HG02610 (cell line): ENCODE measurements around the gene COX6B1.
A peak's percentile ranks its signal among the peaks of the same experiment; 100 is the strongest.
"Not testable (repeated sequence)": the region's sequence is repeated elsewhere in the genome, so short reads cannot be mapped to it uniquely, and the experiment has no call there.

Source experiments
- ATAC-seq: cut with Tn5 transposase; IDR thresholded peaks from one replicate; pipeline ENCODE4 v1.9.1; 2021; ENCODE audit warnings: mild to moderate bottlenecking, moderate library complexity; ENCODE audit not compliant: unreplicated experiment

The COX6B1 gene

GRCh38 chr19:35633727-35634440, 14.2 kb upstream of the COX6B1 start:
- no peak for ATAC-seq

DNA sequence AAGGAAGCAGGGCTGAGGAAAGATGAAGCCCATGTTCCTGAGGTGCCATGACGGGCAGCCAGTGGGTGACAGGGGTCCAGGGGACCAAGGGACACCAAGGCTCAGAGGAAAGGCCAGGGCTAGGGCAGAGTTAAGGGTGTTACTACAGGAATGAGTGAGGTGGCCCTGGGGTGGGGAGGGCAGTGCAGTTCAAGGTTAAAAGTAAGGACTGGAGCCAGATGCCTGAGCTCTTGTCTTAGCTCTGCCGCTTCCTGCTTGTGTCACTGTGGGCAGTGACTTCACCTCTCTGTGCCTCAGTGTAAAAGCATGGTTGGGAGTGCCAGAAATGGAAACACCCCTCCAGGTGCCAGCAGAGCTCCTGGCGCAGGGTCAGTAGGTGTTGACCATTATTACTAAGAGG, 11.5 kb upstream of the COX6B1 start:
- ATAC-seq: no peak

DNA sequence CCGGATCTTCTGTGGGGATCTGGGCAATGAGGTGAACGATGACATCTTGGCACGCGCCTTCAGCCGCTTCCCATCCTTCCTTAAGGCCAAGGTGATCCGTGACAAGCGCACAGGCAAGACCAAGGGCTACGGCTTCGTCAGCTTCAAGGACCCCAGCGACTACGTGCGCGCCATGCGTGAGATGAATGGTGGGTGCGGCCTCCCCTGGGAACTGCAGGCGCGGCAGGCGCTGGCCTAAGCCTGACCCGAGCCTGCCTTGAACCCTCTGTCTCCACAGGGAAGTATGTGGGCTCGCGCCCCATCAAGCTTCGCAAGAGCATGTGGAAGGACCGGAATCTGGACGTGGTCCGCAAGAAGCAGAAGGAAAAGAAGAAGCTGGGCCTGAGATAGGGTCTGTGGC, 11.0 kb upstream of the COX6B1 start:
- ATAC-seq: no peak

DNA sequence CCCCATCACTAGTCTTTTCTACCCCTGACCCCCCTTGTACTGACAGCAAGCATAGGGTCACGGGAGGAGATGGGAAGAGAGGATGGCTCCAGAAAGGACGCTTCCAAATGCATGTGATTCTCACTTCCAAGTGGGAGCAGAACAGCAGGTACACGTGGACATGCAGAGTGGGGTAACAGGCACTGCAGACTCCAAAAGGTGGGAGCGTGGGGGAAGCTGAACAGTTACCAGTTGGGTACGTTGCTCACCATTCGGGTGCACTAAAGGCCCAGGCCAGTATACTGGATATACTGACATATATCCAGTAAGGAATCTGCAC, 8.8 kb upstream of the COX6B1 start:
- ATAC-seq: no peak

- no peak for ATAC-seq
Measured at GRCh38 chr19:35639863-35640262, 8.3 kb upstream of the COX6B1 start.

- ATAC-seq: no peak
Measured at GRCh38 chr19:35641515-35642151, 6.5 kb upstream of the COX6B1 start, which contains the start of gene ETV2. TSS of gene ETV2 (plus strand) at chr19:35641745. CDS start at chr19:35642461, 716 bp downstream.

GRCh38 chr19:35642312-35642711, 5.8 kb upstream of the COX6B1 start:
- ATAC-seq: no peak

- no peak for ATAC-seq
Measured at GRCh38 chr19:35642798-35643254, 5.3 kb upstream of the COX6B1 start.

- peak; percentile 31 for ATAC-seq
Measured at GRCh38 chr19:35643255-35644205, 4.6 kb upstream of the COX6B1 start.

DNA sequence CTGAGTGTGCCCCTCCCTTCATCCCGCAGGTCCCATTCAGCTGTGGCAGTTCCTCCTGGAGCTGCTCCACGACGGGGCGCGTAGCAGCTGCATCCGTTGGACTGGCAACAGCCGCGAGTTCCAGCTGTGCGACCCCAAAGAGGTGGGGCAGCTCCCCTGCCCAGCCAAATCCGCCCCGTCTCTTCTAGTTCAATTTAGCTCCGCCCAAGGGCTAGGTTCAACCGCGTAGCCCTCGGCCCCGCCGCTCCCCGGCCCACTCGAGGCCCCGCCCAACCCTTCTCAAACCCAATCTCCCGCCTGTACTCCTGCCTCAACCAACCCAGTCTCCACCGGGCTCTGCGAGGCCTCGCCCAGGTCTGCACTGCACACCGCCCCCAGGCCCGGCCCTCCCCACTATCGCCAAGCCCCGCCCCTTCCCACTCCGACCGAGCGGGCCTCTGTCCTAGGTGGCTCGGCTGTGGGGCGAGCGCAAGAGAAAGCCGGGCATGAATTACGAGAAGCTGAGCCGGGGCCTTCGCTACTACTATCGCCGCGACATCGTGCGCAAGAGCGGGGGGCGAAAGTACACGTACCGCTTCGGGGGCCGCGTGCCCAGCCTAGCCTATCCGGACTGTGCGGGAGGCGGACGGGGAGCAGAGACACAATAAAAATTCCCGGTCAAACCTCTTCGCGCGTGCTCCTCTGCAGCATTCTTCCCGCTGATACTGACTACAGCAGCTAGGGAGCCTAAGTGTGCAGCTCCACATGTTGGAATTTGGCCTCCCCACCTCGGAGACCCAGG, 3.7 kb upstream of the COX6B1 start:
- peak; percentile 71 for ATAC-seq

DNA sequence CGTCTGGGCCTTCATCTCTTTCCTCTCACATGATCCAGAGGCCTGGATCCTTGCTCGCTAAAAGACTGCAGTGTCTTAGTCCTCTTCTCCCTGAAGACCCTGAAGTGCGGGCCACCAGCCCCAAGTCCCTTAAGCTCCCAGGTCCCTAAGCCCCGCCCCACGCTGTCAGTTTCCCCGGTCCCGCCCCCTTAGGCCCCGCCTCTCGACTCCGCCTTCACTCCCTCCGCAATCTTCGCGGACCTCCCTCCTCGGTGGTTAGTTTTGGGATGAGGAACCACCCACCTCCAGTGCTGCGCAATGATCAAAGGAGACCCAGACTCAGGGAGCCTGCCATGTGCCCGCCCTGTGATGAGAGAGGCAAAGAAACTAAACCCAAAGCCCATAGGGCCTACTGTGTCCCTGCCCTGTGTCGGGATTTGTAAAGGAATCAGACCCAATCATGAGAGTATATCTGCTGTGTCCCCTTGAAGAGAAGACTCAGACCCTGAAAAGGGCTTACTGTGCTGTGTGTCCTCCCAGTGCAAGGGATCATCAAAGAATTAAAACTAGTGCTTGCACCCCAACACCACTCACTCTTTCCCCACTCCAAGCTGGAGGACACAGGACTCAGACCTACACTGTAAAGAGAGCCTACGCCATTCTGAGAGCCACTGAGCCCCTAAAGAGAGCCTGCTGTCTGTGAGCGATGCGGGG, 3.0 kb upstream of the COX6B1 start:
- ATAC-seq: no peak

GRCh38 chr19:35645680-35646511, 2.2 kb upstream of the COX6B1 start:
- ATAC-seq: no peak

- ATAC-seq: no peak
Measured at GRCh38 chr19:35650581-35650980, 2.5 kb downstream of the COX6B1 start.

- ATAC-seq: not testable (repeated sequence)
Measured at GRCh38 chr19:35654828-35655227, 6.7 kb downstream of the COX6B1 start.

DNA sequence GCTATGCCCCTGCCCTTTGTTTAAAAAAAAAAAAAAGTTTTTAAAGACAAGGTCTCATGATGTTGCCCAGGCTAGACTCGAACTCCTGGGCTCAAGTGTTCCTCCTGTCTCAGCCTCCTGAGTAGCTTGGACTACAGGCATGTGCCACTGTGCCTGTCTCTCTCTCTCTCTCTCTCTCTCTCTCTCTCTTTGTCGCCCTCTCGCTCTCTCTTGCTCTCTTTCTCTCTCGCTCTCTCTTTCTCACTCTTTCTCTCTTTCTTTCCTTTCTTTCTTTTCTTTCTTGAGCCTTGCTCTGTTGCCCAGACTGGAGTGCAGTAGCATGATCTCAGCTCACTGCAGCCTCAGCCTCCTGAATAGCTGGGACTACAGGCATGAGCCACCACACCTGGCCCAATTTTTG, 7.5 kb downstream of the COX6B1 start:
- no peak for ATAC-seq

- ATAC-seq: no peak
Measured at GRCh38 chr19:35656700-35657099, 8.6 kb downstream of the COX6B1 start.

GRCh38 chr19:35657904-35658700, 10.0 kb downstream of the COX6B1 start:
- ATAC-seq: no peak

- no peak for ATAC-seq
Measured at GRCh38 chr19:35661995-35662340, 13.8 kb downstream of the COX6B1 start.

GRCh38 chr19:35663981-35664380, 15.9 kb downstream of the COX6B1 start:
- no peak for ATAC-seq
